C1 segment of cervical spinal cord (tissue), 14 donors: ENCODE results near the gene NKAIN1.
"Not testable (repeated sequence)": the region's sequence is repeated elsewhere in the genome, so short reads cannot be mapped to it uniquely, and the experiment has no call there.

ENCODE experiments used
- DNase-seq, 14 donors: peaks; one replicate each; lab custom pipeline; 2025; lab: John Stamatoyannopoulos, UW

The NKAIN1 gene

DNA sequence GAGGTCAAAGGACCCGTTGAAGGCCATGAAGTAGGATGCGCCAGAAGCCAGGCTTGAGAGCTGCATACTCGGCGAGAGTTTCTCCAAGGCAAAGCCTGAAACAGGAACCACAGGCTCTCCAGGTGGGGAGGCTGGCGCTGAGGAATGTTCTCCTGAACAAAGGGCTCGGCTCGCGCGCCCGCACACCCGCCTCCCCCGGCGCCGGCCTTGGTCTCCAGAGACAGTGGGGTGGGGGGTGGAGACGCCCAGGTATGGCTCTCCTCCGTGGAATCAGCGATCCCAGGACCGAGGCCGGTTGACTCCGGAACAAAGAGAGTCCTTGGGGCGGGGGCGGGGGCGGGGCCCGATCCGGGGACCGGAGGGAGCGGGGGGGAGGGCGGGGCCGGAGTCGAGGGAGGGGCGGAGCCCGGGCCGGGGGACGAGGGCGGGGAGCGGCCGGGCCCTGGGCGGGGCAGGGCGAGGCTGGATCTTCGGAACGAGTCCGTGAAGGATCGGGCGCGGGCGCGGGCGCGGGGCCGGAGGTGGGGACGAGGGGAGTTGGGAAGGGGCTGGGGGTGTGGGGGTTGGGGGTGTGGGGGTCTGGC lies 85.0 kb downstream of the NKAIN1 start:
- peak in 11 of 14 donors; percentile 8 to 62 (median 33) for DNase-seq

DNA sequence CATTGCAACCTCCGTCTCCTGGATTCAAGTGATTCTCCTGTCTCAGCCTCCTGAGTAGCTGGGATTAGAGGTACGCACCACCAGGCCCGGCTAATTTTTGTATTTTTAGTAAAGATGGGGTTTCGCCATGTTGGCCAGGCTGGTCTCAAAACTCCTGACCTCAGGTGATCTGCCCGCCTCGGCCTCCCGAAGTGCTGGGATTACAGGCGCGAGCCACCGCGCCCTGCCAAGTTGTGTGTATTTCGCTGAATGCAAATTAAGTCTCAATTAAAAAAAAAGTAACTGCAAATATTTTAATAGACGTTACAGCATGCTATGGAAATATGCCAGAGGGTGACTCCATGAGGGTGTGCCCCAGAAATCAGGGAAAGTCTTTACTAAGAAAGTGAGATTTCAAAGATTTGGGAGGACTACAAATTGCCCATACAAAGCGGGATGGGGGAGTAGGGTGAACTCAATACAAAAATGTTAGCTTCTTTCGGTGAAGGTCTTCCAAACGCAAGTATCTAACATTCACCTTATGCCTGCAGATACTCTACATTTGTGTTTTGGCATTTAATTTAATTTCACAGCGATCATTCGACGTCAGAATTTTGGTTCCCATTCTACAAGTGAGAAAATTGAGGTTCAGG lies 85.6 kb downstream of the NKAIN1 start:
- no peak for DNase-seq

DNA sequence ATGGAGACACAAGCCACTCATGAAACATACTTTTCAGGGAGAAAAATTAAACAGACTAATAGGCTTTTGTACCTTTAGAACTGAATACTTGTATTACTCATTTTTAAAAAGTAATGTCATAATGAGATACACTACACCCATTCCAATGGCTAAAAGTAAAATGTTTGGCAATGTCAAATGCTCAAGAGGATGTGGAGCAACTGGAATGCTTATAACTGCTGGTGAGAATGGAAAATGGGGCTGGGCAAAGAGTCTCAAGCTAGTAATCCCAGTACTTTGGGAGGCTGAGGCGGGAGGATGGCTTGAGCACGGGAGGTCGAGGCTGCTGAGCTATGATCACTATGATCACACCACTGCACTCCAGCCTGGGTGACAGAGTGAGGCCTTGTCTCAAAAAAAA lies 86.3 kb downstream of the NKAIN1 start:
- DNase-seq: no peak

DNA sequence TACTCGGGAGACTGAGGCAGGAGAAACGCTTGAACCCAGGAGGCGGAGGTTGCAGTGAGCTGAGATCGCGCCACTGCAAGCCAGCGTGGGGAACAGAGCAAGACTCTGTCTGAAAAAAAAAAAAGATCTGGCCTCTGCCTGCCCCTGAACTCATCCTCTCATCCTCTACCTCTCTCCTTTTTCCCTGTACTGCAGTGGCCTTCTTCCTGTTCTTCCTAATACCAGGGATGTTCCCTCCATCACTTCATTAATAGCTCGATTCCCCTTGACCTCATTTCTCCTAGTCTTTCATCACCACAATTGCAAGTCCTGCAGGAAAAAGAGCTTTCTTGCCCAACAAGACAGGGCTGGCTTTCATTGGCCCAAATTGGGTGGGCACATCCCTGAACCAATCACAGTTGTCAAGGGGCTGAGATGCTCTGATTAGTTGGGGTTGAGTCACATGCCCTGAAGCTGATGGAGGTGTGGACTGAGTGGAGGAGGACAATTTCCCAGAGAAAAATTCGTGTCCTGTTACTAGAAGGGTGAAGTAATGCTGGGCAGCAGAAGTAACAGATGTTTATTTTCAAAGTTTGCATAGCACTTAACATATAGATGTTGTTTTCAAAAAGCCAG lies 87.4 kb downstream of the NKAIN1 start:
- no peak for DNase-seq

DNA sequence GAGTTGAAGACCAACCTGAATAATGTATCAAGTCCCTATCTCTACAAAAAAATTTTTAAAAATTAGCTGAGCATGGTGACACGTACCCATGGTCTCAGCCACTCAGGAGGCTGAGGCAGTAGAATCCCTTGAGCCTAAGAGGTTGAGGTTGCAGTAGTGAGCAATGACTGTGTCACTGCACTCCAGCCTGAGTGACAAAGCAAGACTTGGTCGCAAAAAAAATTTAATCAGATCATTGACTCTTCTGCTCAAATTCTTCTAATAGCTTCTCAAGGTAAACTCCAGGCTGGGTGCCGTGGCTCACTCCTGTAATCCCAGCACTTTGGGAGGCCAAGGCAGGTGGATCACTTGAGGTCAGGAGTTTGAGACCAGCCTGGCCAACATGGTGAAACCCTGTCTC lies 88.3 kb downstream of the NKAIN1 start:
- DNase-seq: no peak

DNA sequence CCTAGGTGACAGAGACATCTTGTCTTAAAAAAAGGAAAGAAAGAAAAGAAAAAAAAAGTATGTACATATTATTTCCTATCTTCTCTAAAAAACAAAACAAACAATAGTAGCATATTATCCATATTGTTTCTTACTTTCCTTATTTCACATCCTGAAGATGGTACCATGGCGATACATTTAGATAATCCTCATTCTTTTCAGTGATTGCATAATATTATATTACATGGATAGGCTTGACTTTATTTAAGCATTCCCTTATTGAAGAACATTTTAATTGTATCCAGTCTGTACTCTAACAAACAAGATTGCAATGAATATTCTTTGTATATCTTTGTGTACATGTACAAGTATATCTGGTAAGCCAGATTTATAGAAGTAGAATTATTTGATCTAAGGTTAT lies 91.3 kb downstream of the NKAIN1 start:
- no peak for DNase-seq

DNA sequence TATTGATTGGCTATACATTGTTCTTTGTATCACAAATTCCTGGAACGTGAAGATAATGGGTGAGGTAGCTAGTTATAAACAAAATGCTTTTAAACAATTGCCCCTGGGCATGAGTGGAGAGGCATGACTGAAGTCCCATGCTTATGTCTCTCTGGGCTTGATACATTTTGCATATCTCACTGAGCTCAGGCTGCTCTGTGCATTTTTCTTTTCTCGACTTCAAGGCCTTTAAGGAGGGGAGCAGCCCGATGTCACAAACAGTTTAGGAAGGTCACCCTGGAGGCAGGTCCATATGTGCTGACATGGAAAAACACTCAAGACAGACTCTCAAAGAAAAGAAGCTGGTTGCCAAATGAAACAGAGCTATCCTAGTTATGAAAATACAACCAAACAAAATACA lies 94.0 kb downstream of the NKAIN1 start:
- DNase-seq: no peak

DNA sequence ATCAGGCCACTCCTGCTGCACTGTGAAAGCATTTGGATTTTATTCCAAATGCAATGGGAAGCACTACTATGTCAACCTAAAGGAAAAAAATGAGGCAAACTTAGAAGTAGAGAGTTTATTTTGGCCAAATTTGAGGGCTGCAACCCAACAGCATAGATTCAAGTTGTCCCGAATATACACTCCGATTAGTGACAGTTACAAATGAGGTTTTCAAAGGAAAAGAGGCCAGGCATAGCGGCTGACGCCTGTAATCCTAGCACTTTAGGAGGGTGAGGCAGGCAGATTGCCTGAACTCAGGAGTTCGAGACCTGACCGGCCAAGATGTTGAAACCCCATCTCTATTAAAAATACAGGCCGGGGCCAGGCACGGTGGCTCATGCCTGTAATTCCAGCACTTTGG lies 95.2 kb downstream of the NKAIN1 start:
- DNase-seq: no peak

DNA sequence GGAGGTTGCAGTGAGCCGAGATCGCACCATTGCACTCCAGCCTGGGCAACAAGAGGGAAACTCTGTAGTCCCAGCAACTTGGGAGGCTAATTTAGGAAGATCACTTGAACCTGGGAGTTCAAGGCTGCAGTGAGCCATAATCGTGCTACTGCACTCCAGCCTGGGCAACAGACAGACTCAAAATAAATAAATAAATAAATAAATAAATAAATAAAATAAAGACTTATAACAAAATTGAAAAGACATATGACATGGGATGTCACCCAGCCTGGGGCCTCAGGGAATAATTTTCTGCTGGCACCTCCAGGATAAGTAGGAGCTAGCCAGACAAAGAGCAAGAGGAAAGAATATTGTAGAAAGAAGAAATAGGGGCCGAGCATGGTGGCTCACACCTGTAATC lies 96.2 kb downstream of the NKAIN1 start:
- DNase-seq: no peak

DNA sequence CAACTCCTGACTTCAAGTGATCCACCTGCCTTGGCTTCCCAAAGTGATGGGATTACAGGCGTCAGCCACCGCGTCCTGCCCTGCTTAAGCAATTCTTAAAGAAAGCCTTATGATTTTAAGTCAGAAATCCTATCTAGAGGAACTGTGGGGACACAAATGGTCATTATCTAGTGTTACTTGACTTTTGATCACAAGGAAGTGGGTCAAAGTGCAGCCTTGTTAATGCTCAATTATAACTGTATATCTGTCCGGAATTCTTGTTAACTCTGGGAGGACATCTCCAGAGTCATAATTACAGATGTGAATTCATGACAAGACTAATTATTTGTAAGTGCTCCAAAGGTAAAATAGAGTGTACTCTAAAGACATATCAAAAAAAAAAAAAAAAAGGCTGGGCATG lies 97.3 kb downstream of the NKAIN1 start:
- DNase-seq: no peak

DNA sequence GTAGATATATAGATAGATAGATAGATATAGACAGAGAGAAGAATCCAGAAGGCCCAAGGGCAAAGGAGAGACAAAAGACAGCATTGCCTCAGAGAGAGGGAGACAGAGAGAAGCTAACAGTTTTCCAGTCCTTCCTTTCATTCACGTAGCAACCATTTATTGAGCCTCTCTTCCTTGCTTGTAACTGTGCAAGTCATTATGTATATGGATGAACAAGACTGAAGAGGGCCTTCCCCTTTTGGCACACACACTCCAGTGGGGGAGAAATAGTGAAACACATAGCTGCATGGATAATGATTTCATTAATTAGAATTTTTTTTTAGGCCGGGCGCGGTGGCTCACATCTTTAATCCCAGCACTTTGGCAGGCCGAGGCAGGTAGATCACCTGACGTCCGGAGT lies 99.4 kb downstream of the NKAIN1 start:
- DNase-seq: no peak

DNA sequence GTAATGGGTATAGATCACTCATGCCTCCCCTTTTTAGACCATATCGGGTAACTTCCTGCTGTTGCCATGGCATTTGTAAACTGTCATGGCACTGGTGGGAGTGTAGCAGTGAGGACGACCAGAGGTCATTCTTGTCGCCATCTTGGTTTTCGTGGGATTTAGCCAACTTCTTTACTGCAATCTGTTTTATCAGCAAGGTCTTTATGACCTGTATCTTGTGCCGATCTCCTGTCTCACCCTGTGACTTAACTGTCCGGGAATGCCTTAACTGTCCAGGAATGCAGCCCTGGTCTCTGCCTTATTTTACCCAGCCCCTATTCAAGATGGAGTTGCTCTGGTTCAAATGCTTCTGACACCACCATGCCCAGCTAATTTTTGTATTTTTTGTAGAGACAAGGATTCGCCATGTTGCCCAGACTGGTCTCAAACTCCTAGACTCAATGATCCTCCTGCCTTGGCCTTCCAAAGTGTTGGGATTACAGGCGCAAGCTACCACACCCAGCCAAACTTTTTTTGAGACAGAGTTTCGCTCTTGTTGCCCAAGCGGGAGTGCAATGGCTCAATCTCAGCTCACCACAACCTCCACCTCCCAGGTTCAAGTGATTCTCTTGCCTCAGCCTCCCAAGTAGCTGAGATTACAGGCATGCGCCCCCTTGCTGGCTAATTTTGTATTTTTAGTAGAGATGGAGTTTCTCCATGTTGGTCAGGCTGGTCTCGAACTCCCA lies 100.7 kb downstream of the NKAIN1 start:
- not testable (repeated sequence) for DNase-seq

DNA sequence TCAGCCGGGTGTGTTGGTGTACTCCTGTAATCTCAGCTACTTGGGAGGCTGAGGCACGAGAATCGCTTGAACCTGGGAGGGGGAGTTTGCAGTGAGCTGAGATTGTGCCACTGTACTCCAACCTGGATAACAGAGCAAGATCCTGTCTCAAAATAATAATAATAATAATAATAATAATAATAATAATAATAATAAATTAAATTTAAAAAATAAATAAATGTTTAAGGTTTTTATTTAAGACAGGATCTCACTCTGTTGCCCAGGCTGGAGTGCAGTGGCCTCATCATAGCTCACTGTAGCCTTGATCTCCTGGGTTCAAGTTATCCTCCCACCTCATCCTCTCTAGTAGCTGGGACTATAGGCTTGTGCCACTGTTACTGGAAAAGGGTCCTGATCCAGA lies 101.8 kb downstream of the NKAIN1 start:
- not testable (repeated sequence) for DNase-seq

DNA sequence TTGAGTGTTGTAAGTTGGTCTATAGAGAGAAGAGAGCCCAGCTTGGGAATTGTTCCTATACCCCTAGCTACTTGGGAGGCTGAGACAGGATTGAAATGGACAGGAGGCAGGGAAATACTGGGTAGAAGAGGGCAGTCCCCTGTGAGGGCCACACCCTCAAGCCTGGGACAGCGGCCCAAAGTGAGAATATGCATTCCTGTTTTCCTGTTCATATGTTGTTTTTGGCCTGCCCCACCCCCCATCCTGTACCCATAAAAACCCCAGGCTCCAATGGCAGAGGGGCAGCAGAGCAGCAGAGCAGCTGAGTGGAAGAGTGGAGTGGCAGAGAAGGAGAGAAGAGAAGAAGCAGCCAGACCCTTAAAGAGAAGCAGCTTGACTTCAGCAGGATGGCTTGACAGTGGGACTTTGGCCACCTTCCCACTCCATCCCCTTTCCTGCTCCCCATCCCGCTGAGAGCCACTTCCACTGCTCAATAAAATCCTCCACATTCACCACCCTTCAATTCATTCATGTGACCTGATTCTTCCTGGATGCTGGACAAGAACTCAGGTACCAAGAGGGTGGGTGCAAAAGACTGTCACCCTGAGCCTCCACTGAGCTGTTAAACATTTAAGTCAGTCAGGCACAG lies 103.6 kb downstream of the NKAIN1 start:
- DNase-seq: no peak

DNA sequence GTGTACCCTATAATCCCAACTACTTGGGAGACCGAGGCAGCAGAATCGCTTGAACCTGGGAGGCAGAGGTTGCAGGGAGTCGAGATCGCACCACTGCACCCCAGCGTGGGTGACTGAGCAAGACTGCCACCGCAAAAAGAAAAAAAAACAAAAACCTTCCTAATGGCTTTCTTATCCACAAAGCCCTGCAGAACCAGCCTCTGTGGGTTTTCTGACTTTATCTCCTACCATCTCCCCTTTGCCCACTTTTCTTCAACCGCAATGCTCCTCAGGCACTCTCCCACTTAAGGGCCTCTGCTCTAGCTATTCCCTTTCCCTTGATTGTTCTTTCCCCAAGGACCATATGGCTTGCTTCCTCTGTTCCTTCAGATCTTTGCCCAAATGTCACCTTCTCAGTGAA lies 106.3 kb downstream of the NKAIN1 start:
- no peak for DNase-seq
